HG03045 (cell line): ENCODE data around the gene GTF2A2.

Experiments
- ATAC-seq: cut with Tn5 transposase; IDR thresholded peaks from one replicate; pipeline ENCODE4 v1.9.1; 2021; ENCODE audit warnings: mild to moderate bottlenecking, moderate library complexity; ENCODE audit not compliant: unreplicated experiment

The GTF2A2 gene

DNA sequence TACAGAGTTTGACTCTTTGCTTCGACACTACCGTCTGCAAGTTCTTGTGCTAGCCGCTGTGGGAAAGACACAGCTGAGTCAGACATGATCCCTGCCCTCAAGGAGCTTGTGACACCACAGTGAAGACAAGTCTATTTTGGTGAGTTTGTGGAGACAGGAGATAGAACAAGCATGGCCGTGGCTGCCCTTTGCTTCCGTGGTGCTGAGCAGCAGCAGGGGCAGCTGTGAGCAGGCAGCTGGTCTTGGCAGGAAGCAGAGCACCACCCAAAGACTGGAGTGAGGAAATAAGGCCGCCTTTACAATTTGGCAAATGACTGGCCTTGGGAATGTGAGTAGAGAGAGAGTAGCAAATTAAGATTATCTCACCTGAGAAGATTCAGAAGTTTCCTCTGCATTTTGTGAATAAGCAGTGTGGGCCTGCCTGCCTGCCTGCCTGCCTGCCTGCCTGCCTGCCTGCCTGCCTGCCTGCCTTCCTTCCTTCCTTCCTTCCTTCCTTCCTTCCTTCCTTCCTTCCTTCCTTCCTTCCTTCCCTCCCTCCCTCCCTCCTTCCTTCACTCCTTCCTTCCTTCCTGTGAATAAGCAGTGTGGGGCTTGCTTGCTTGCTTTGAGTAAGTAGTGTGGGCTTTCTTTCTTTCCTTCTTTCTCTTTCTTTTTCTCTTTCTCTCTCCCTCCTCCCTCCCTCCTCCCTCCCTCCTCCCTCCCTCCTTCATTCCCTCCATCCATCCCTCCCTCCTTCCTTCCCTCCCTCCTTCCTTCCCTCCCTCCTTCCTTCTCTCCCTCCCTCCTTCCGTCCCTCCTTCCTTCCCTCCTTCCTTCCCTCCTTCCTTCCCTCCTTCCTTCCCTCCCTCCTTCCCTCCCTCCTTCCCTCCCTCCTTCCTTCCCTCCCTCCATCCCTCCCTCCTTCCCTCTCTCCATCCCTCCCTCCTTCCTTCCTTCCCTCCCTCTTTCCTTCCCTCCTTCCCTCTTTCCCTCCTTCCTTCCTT is 47.3 kb downstream of the GTF2A2 start:
- ATAC-seq, result no peak

GRCh38 chr15:59605994-59606393 is 51.3 kb downstream of the GTF2A2 start:
- no peak for ATAC-seq

DNA sequence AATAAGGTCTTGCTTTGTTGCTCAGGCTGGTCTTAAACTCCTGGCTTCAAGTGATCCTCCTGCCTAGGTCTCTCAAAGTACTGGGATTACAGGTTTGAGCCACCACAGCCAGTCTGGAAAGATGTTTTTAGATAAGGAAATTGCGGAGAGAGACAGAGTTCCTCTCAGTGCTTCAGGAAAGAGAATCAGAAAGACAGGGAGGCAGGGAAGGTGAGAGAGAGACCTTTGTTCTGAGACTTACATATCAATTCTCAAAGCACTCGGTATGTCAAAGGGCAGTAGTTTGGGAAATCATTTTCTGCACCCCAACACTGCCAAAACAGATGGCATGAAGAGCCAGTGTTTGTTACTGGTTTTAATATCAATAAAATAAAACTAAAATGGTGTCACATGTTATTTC is 58.9 kb downstream of the GTF2A2 start:
- ATAC-seq, result no peak

GRCh38 chr15:59596640-59597039 is 60.7 kb downstream of the GTF2A2 start:
- no peak for ATAC-seq

- no peak for ATAC-seq
Measured at GRCh38 chr15:59595434-59595915, 61.8 kb downstream of the GTF2A2 start.

GRCh38 chr15:59594991-59595390 is 62.3 kb downstream of the GTF2A2 start:
- no peak for ATAC-seq

GRCh38 chr15:59594493-59594942 is 62.8 kb downstream of the GTF2A2 start:
- no peak for ATAC-seq

GRCh38 chr15:59591356-59591755 is 66.0 kb downstream of the GTF2A2 start:
- ATAC-seq, result no peak

- ATAC-seq, result no peak
Measured at GRCh38 chr15:59590027-59590426, 67.3 kb downstream of the GTF2A2 start.
